GM23338 (cell line): ENCODE results near the gene LRRIQ4.

Experiments
- CTCF ChIP-seq, 2 experiments: fragments of 200-600 bp in 1 of 2; sonication (generic) in 1 of 2; conservative IDR thresholded peaks; 2 replicates each; pipeline versions ENCODE4 v1.5.1 to v1.6.1; 2016 to 2017; ENCODE audit warnings: antibody characterized with exemption in 2 of 2, low read depth in 2 of 2, mild to moderate bottlenecking in 2 of 2, moderate library complexity in 1 of 2
- EZH2 ChIP-seq: fragments of 200-600 bp; sonication (generic); IDR thresholded peaks from one replicate; pipeline ENCODE4 v1.8.0; 2017; ENCODE audit warnings: antibody characterized with exemption, mild to moderate bottlenecking, low read depth; ENCODE audit not compliant: unreplicated experiment
- EZH2phosphoT487 ChIP-seq: fragments of 200-600 bp; sonication (generic); IDR thresholded peaks from one replicate; pipeline ENCODE4 v1.8.1; 2018; ENCODE audit warnings: antibody characterized with exemption; ENCODE audit not compliant: unreplicated experiment
- JUNB ChIP-seq: IDR thresholded peaks from one replicate; pipeline ENCODE4 v1.6.1; 2016; ENCODE audit warnings: antibody characterized with exemption; ENCODE audit not compliant: unreplicated experiment
- POLR2AphosphoS5 ChIP-seq: IDR thresholded peaks from 2 replicates; pipeline ENCODE4 v1.6.1; 2016; ENCODE audit warnings: antibody characterized with exemption, low read depth
- REST ChIP-seq: IDR thresholded peaks from one replicate; pipeline ENCODE4 v1.6.1; 2018; ENCODE audit warnings: antibody characterized with exemption; ENCODE audit not compliant: unreplicated experiment

GRCh38 chr3:169772305-169772896 lies 40.3 kb upstream of the LRRIQ4 start:
- TF ChIP-seq CTCF (conservative IDR thresholded peaks at IDR 0.05; ENCODE audit: low read depth in 2 of 2) (no peak), REST (no peak), EZH2 (no peak), POLR2AphosphoS5 (no peak), EZH2phosphoT487 (no peak), JUNB (no peak)
